ENCODE data around the gene GPR137B.

DNA sequence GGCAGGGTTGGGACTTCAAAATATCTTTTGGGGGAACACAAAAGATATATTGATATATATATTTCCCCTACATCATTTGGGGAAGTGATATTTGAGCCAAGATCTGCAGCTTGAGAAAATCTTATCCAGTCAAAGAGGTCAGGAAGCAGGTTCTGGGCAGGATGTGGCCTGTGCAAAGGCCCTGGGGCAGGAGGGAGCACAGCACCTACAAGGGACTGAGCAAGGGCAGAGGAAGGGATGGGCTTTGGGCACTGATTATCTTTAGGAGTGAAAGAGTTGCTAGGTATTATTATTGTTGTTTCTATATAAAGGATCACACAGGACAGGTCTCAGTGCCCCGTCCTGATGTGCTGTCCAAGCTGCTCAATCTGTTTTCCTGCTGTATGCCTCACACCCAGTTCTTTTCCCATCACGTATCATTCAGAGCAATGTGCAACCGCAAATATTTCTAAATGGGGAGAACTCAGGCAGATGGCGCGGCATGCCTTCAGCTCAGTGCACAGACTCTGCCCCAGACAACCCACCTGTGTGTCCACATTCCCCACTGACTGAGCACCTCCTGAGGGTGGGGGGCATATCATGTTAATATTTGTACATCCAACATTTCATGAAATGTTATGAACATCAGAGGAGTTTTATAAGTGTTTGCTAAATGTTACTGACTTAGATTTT lies 28.1 kb upstream of the GPR137B start:
- TF ChIP-seq, protein P1, sequence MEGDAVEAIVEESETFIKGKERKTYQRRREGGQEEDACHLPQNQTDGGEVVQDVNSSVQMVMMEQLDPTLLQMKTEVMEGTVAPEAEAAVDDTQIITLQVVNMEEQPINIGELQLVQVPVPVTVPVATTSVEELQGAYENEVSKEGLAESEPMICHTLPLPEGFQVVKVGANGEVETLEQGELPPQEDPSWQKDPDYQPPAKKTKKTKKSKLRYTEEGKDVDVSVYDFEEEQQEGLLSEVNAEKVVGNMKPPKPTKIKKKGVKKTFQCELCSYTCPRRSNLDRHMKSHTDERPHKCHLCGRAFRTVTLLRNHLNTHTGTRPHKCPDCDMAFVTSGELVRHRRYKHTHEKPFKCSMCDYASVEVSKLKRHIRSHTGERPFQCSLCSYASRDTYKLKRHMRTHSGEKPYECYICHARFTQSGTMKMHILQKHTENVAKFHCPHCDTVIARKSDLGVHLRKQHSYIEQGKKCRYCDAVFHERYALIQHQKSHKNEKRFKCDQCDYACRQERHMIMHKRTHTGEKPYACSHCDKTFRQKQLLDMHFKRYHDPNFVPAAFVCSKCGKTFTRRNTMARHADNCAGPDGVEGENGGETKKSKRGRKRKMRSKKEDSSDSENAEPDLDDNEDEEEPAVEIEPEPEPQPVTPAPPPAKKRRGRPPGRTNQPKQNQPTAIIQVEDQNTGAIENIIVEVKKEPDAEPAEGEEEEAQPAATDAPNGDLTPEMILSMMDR (conservative IDR thresholded peaks at IDR 0.05; ENCODE audit: low read depth, low read length) = no peak
- TF ChIP-seq EZH2 (IDR thresholded peaks at IDR 0.05; ENCODE audit: borderline replicate concordance, low read depth, low read length, poor library complexity, severe bottlenecking) = no peak

All from A673 (cell line).